ENCODE results near the gene HDAC5.

Gene HDAC5

GRCh38 chr17:44093231-44093900 lies 30.1 kb downstream of the HDAC5 start:
- Histone ChIP-seq H3K27ac (no peak overlapping the region), H3K4me2 (no peak overlapping the region), H3K4me3 (IDR thresholded peaks at IDR 0.05; ENCODE audit: insufficient read depth, low read depth, low read length) (no peak overlapping the region)

GRCh38 chr17:44092051-44092450 lies 31.4 kb downstream of the HDAC5 start:
- no peaks in the 10 kb centered on the region for H3K27me3 ChIP-seq (ENCODE audit: insufficient read depth, low read depth)
- H3K4me2 ChIP-seq, result no peak overlapping the region
- H3K36me3 ChIP-seq (ENCODE audit: insufficient read depth), result peaks cover 8% of the 10 kb centered on the region; the same call in 1 of the 2 replicates
- no peak overlapping the region for H3K4me3 ChIP-seq (IDR thresholded peaks at IDR 0.05; ENCODE audit: insufficient read depth, low read depth, low read length)
- peaks cover 20% of the 10 kb centered on the region for H3K4me1 ChIP-seq (ENCODE audit: low read depth, poor library complexity, severe bottlenecking)
- no peak overlapping the region for H2AFZ ChIP-seq (ENCODE audit: low read depth)
- H3K79me2 ChIP-seq (ENCODE audit: insufficient read depth, low read depth), result peaks cover 7% of the 10 kb centered on the region; the same call in 1 of the 2 replicates
- no peak overlapping the region for H3K27ac ChIP-seq
- no peaks in the 10 kb centered on the region for H4K20me1 ChIP-seq (ENCODE audit: insufficient read depth)
- no peak overlapping the region for H3K9ac ChIP-seq
- TF ChIP-seq CTCF (conservative IDR thresholded peaks at IDR 0.05; ENCODE audit: low read depth, low read length), result no peak

More at GRCh38 chr17:44093231-44093900, 30.1 kb downstream of the HDAC5 start:
- Histone ChIP-seq H3K36me3 (ENCODE audit: insufficient read depth) (peaks cover 8% of the 10 kb centered on the region; the same call in 1 of the 2 replicates), H3K79me2 (ENCODE audit: insufficient read depth, low read depth) (peaks cover 8% of the 10 kb centered on the region; the same call in 1 of the 2 replicates), H3K9ac (no peak overlapping the region), H4K20me1 (ENCODE audit: insufficient read depth) (no peaks in the 10 kb centered on the region), H2AFZ (ENCODE audit: low read depth) (no peak overlapping the region), H3K27me3 (ENCODE audit: insufficient read depth, low read depth) (no peaks in the 10 kb centered on the region), H3K4me1 (ENCODE audit: low read depth, poor library complexity, severe bottlenecking) (peaks cover 33% of the 10 kb centered on the region)
- no peak for TF ChIP-seq CTCF (conservative IDR thresholded peaks at IDR 0.05; ENCODE audit: low read depth, low read length)

DNA sequence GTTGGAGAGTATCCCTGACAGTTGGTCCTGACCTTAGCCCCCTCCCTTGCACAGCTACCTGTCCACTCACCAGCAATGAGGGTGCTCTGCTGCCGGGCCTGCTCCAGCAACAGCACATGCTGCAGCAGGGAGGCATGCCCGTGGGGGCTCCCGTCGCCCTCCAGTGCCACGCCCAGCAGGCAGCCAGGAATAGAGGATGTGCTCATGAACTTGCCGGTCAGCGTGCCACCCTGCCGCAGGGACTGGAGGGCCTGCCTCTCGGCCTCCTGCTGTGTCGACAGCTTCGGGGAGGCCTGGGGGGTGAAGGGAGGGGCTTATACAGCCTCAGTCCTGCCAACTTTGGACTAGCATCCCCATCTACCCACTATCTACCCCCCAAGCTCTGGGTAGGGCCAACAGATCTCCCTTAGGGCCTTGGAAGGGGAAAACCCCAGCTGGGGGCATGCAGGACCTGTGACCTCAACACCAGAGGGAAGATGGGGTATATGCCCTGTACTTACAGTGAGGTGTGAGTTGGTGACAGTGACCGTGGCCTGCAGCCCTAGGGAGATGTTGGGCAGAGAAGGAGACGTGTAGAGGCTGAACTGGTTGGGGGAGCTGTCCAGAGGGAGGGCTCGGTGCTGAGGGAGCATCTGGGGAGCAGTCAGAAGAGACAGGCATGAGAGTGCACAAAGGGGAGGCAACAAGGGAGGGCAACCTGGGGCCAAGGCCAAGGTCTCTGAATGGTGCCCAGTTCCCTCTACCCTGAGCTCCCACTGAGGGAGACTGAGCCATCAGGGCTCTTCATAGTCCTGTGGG lies 32.0 kb downstream of the HDAC5 start:
- Histone ChIP-seq H2AFZ (ENCODE audit: low read depth) (no peak overlapping the region), H3K4me2 (no peak overlapping the region), H3K27ac (no peak overlapping the region), H3K36me3 (ENCODE audit: insufficient read depth) (peaks cover 8% of the 10 kb centered on the region; the same call in 1 of the 2 replicates), H3K4me1 (ENCODE audit: low read depth, poor library complexity, severe bottlenecking) (peaks cover 14% of the 10 kb centered on the region), H3K9ac (no peak overlapping the region), H4K20me1 (ENCODE audit: insufficient read depth) (no peaks in the 10 kb centered on the region), H3K4me3 (IDR thresholded peaks at IDR 0.05; ENCODE audit: insufficient read depth, low read depth, low read length) (no peak overlapping the region), H3K27me3 (ENCODE audit: insufficient read depth, low read depth) (no peaks in the 10 kb centered on the region), H3K79me2 (ENCODE audit: insufficient read depth, low read depth) (peaks cover 7% of the 10 kb centered on the region; the same call in 1 of the 2 replicates)
- TF ChIP-seq CTCF (conservative IDR thresholded peaks at IDR 0.05; ENCODE audit: low read depth, low read length), result no peak

DNA sequence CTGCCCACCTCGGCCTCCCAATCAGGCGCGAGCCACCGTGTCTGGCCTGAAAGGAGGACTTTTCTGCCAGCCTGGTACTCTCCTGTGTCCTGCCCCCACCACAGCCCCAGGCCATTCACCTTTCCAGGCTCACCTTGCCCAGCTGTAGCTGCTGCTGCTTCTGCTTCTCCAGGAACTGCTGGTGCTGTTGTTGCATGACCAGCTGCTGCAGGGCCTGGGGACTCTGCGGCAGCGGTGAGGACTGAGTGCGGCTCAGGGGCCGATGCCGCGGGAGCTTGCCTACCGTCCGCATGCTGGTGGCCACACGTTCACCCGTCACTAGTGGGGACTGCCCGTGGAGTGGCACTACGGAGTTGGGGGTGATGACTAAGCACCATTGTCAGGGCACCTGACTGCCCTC lies 35.2 kb downstream of the HDAC5 start:
- no peak for TF ChIP-seq CTCF (conservative IDR thresholded peaks at IDR 0.05; ENCODE audit: low read depth, low read length)
- Histone ChIP-seq H3K79me2 (ENCODE audit: insufficient read depth, low read depth) (no peaks in the 10 kb centered on the region; the same call in 1 of the 2 replicates), H3K4me1 (ENCODE audit: low read depth, poor library complexity, severe bottlenecking) (no peaks in the 10 kb centered on the region), H3K36me3 (ENCODE audit: insufficient read depth) (peaks cover 8% of the 10 kb centered on the region; the same call in 1 of the 2 replicates), H3K9ac (no peak overlapping the region), H3K27ac (no peak overlapping the region), H3K27me3 (ENCODE audit: insufficient read depth, low read depth) (no peaks in the 10 kb centered on the region), H3K4me2 (no peak overlapping the region), H2AFZ (ENCODE audit: low read depth) (no peak overlapping the region), H3K4me3 (IDR thresholded peaks at IDR 0.05; ENCODE audit: insufficient read depth, low read depth, low read length) (no peak overlapping the region), H4K20me1 (ENCODE audit: insufficient read depth) (no peaks in the 10 kb centered on the region)

All from KMS-11 (cell line).